Upper lobe of right lung (tissue), 1 donor: Measurements from ENCODE around the gene SLC66A1. TPM values are rescaled to one million over a fixed set of nuclear protein-coding genes. Genes with fewer than 3 reads are reported as not detected.

Source experiments
- ATAC-seq: fragments of 200-7000 bp; cut with Tn5 transposase; one replicate; pipeline ENCODE4 v1.9.1; 2020; ENCODE audit warnings: mild to moderate bottlenecking, moderate library complexity
- DNase-seq: peaks from one replicate; pipeline ENCODE4 v3.0.0-alpha.2; 2020
- H3K27ac ChIP-seq: fragments of 200-600 bp; one replicate; pipeline ENCODE4 v1.8.0; 2022
- H3K27me3 ChIP-seq: fragments of 200-600 bp; one replicate; pipeline ENCODE4 v1.8.0; 2022; ENCODE audit warnings: mild to moderate bottlenecking
- H3K36me3 ChIP-seq: fragments of 200-600 bp; one replicate; pipeline ENCODE4 v1.8.0; 2022
- H3K4me1 ChIP-seq: fragments of 200-600 bp; one replicate; pipeline ENCODE4 v1.8.0; 2022
- H3K4me3 ChIP-seq: fragments of 200-600 bp; one replicate; pipeline ENCODE4 v1.8.0; 2022; ENCODE audit warnings: mild to moderate bottlenecking
- H3K9me3 ChIP-seq: fragments of 200-600 bp; one replicate; pipeline ENCODE4 v1.8.0; 2022
- CTCF ChIP-seq: fragments of 200-600 bp; IDR thresholded peaks from one replicate; pipeline ENCODE4 v1.8.0; 2022; ENCODE audit warnings: antibody characterized with exemption
- intact Hi-C: fragments of 100-400 bp; cut with DNase I; formaldehyde crosslinking; loops from one replicate; pipeline ENCODE4 v1.11.0; 2022
- total RNA-seq: library from RNA; stranded (reverse); fragmentation: NEBNext Ultra II Directional; extraction: Animal tissue kit (Norgen Biotek cat#: 25700); gene quantifications from one replicate; pipeline ENCODE4 v1.2.1, GENCODE V29; 2021
- donor health status: DM: no; HTN: yes; CAD: no; lungs with severe emphysema.

The SLC66A1 gene
- total RNA-seq, 1 donor from 2014 or later: 20.9 TPM

GRCh38 chr1:19326748-19327065 lies 14.6 kb downstream of the SLC66A1 start:
- intact Hi-C loops: no loop called here
- Histone ChIP-seq H3K27ac (no peak overlapping the region), H3K4me3 (no peak overlapping the region), H3K36me3 (peaks cover 52% of the 10 kb centered on the region), H3K27me3 (no peaks in the 10 kb centered on the region), H3K4me1 (no peaks in the 10 kb centered on the region), H3K9me3 (no peaks in the 10 kb centered on the region)
- no peak for TF ChIP-seq CTCF
- ATAC-seq (no peak), DNase-seq (no peak)

GRCh38 chr1:19327301-19327700 lies 15.2 kb downstream of the SLC66A1 start:
- Histone ChIP-seq H3K4me1 (no peaks in the 10 kb centered on the region), H3K27ac (no peak overlapping the region), H3K36me3 (peaks cover 52% of the 10 kb centered on the region), H3K27me3 (no peaks in the 10 kb centered on the region), H3K4me3 (no peak overlapping the region), H3K9me3 (no peaks in the 10 kb centered on the region)
- intact Hi-C loops: no loop called here
- DNase-seq (no peak), ATAC-seq (no peak)
- no peak for TF ChIP-seq CTCF

- TF ChIP-seq CTCF: no peak
- H3K27me3 ChIP-seq: no peaks in the 10 kb centered on the region
- peaks cover 52% of the 10 kb centered on the region for H3K36me3 ChIP-seq
- ATAC-seq (no peak), DNase-seq (no peak)
- no peaks in the 10 kb centered on the region for H3K9me3 ChIP-seq
- intact Hi-C loops: no loop called here
- no peak overlapping the region for H3K27ac ChIP-seq
- H3K4me1 ChIP-seq: no peaks in the 10 kb centered on the region
- no peak overlapping the region for H3K4me3 ChIP-seq
These were observed 15.6 kb downstream of the SLC66A1 start for GRCh38 chr1:19327736-19328135.

GRCh38 chr1:19328486-19328885 lies 16.4 kb downstream of the SLC66A1 start:
- intact Hi-C loops: no loop called here
- no peak for ATAC-seq

GRCh38 chr1:19329188-19329587 lies 17.1 kb downstream of the SLC66A1 start:
- Histone ChIP-seq H3K4me1 (no peaks in the 10 kb centered on the region), H3K36me3 (peaks cover 44% of the 10 kb centered on the region), H3K4me3 (no peak overlapping the region), H3K27me3 (no peaks in the 10 kb centered on the region), H3K27ac (no peak overlapping the region), H3K9me3 (no peaks in the 10 kb centered on the region)
- no peak for ATAC-seq
- intact Hi-C loops: no loop called here
- no peak for TF ChIP-seq CTCF
- DNase-seq: no peak

More at GRCh38 chr1:19328486-19328885, 16.4 kb downstream of the SLC66A1 start:
- Histone ChIP-seq H3K4me1 (no peaks in the 10 kb centered on the region), H3K27ac (no peak overlapping the region), H3K36me3 (peaks cover 51% of the 10 kb centered on the region), H3K4me3 (no peak overlapping the region), H3K27me3 (no peaks in the 10 kb centered on the region), H3K9me3 (no peaks in the 10 kb centered on the region)
- no peak for TF ChIP-seq CTCF
- no peak for DNase-seq

- no peak for ATAC-seq
- Histone ChIP-seq H3K4me1 (no peaks in the 10 kb centered on the region), H3K27me3 (no peaks in the 10 kb centered on the region), H3K27ac (no peak overlapping the region), H3K36me3 (peaks cover 40% of the 10 kb centered on the region), H3K4me3 (no peak overlapping the region), H3K9me3 (no peaks in the 10 kb centered on the region)
- intact Hi-C loops: no loop called here
- no peak for DNase-seq
- TF ChIP-seq CTCF: no peak
These were observed 17.5 kb downstream of the SLC66A1 start for GRCh38 chr1:19329611-19330010.
